GM21717 (cell line): ENCODE data around the gene NUTF2.

Experiments used
- ATAC-seq: cut with Tn5 transposase; IDR thresholded peaks from one replicate; pipeline ENCODE4 v1.9.1; 2021; ENCODE audit warnings: mild to moderate bottlenecking, moderate library complexity; ENCODE audit not compliant: unreplicated experiment

NUTF2 gene

DNA sequence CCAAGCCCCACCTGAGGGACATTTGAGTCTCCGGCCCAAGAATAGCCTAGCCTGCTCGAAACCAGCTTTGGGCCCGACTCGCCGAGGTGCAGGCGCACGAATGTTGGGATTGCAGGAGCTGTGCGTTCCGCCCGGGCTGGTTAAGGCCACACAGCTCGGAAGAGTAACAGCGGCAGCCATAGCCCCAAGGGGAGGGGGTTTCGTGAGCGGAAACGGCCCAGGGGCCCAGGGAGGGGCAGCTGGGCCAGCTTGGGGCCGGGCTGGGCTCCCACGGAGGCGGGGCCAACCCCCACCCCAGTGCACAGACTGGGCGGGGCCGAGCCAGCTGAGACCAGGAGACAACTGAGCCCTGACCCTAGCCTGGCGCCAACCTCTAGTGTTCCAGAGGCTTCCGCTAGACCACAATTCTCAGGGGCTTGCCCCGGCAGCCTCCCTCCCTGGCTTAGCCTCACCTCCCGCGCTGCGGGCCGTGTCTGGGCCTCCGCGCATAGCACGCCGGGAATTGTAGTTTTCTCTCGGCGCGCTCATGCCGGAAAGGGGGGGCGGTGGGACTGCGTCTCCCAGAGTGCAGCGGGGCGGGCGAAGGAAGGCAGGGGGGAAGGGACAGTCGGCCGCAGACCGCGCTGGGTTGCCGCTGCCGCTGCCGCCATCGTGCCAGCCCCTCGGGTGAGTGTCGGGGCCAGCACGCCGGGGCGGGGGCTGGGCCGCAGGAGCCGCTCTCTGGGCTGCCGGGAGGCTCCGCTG, at the start of gene NUTF2:
Gene NUTF2, plus strand, starts transcription at position 614 of the 744 bp plus-strand sequence. CDS start 18,198 bp downstream, outside the sequence.
- peak; percentile 54 for ATAC-seq

DNA sequence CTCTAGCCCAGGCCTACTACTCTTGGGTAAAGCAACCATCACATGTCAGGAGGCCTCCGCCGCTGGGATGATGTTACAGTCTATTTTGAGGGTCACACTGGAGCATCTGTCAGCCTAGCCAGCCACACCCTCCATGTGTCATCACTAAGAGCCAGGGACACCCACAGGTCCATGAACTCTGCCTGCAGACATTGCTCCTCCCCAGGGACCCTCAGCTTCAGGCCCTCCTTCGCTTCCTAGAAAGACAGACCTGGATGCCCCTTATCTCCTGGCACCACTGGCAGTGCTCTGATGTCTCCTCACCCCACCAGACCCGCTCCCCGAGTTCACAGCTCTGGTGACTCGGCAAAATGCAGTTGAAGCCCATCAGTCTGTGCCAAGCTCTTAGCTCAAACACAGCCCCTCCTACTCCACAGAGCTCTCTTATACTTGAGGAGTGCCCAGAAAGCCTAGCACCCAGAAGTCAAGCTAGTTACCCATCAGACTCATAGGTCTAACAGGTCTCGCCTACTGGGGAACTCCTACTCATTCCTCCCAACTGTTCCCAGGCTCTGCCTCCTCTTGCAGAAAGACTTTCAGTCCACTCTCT, 46.3 kb upstream of the NUTF2 start:
- ATAC-seq, result no peak

DNA sequence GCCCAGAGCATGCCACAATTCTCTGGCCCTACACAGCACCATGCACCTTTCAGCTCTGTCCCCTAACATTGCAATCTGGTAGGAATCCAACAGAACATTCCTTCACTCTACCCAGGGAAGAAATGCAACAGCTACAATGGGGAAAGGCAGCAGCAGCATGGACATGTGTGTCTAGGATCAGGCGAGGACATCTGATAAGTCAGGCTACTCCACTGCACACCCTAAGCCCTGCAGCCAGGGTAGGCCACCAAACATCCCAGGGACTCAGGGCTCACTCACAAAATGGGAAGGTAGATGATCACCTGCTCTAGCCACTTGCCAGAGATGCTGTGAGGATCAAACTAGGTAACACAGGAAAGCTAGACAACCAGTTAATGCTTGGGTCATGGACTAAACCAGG, 45.5 kb upstream of the NUTF2 start:
- no peak for ATAC-seq

DNA sequence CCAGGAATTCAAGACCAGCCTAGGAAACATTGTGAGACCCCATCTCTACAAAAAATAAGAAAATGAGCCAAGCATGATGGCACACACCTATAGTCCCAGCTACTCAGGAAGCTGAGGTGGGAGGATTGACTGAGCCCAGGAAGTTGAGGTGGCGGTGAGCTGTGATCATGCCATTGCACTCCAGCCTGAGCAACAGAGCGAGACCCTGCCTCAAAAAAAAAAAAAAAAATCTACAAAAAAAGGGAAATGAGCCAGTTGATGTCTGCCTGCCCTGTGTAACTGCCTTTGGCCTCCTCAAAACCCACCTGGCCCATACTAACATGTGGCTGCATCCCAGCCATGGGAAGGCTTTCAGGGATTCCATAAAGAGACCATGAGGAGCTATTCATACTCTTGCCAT, 44.9 kb upstream of the NUTF2 start:
- ATAC-seq, result no peak

DNA sequence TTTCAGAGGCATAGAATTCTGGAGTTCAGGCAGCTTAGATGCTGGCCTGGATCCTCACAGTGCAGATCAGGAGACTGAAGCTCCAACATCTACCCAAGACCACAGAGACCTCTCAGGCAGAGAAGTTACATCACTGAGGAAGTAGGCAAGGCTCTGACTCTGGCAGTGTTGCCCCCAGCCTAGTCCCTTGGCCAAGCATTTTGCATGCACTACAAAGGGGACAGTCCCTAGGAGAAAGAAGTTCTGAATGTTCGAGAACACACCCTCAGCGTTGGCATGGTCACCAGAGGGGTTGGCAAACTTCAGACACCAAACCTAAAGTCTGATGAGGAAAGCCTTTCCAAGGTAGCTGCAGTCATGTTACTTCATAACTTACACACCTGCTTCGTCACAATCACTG, 42.8 kb upstream of the NUTF2 start:
- no peak for ATAC-seq

DNA sequence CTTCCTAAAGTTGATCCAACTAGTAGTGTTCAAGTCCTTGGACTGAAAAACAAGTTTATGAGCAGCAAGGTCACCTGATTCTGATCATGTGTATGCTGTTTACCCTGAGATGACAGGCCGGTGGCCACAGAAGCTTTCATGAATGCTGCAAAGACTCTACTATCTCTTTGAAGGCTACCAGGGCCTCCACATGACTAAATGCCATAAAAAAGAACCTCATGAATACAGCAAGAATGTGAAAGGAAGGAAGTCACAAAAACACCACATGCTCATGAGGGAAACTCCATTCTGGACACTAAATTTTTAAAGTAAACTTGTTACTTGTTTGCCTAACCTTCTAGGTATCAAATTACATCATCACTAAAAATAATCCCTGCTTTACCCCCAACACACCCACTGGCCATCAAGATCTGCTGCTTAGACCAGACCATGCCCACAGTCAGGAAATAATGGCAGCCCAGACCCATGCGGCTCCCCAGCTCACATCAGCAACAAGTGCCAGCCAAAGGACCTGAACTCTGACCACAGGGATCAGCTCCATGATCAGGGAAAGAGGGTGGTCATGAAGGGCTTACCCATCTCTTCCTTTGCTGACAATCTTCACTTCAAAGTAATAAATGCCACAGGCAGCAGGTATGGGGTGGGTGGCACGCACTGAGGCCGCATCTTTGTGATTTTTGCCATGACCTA, 41.7 kb upstream of the NUTF2 start:
- no peak for ATAC-seq

DNA sequence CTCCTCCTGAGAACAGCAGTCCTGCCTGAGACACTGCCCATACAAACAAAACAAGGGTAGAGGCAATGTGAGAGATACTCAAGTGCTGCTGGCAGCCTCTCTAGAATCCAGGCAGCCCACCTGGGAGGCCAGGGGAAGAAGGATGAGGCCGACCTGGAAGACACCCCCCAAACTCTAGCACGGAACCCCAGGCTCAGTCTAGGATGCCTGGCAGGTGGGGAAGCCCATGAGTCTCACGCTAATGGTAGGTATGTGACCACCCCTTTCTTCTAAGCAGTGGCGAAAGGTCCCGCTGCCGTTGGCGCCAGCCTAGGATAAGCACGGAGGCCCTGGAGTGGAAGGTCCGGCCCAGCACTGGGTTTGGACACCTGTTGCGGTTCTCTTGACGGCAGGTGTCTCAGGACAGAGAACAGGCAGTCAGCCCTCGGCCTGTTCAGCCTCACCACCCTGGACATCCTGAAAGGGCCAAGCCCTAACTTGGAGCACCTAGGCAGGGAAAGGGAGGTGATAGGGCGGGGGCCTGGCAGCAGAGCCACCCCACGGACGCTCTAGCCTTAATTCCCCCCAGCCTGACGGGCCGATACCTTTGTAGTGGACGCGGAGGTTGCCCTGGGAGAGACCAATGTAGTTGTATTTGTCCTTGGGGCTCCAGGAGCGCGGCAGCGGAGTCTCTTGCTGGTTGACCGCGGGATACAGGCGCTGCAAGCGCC, 40.9 kb upstream of the NUTF2 start:
- ATAC-seq, result peak; percentile 9

DNA sequence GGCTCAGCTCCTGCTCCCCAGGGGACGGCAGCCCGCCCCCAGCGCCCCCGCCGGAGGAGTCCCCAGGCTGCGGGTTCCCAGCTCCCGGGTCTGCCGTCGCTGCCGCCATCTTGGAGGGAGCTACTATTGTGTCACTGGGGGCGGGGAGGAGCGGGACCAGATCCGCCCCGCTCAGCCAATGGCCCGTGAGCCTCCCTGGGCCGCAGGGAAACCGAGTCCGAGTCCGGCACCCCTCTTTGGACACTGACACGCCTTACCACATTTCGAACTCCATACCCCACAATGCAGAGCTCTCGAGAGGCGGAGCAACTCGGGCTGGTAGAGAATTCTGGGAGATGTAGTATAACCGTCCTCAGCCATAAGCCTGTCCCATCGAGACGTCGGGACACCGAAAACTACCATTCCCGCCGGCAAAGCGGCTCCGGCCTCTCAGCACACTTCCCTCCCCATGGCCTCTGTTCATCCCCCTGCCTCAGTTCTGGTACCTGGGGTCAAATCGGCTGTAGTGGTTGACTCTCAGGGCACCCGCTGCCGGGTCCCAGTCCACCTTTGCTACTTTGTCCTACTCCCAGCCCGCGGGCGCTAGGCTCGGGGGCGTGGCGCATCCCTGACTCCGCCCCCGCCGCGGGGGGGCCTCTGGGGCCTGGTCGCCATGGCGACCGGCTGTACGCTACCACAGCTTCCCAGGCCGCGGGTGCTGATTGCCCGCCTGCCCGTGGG, 40.1 kb upstream of the NUTF2 start, which contains the start of the genes RANBP10 and TSNAXIP1:
Gene RANBP10, minus strand, starts transcription at position 133 of the 720 bp plus-strand sequence. Its CDS starts 24 bp downstream, at position 109.
Gene TSNAXIP1, plus strand, starts transcription at position 462 of the 720 bp plus-strand sequence. CDS start 261 bp downstream, outside the sequence.
- ATAC-seq, result peak; percentile 86

DNA sequence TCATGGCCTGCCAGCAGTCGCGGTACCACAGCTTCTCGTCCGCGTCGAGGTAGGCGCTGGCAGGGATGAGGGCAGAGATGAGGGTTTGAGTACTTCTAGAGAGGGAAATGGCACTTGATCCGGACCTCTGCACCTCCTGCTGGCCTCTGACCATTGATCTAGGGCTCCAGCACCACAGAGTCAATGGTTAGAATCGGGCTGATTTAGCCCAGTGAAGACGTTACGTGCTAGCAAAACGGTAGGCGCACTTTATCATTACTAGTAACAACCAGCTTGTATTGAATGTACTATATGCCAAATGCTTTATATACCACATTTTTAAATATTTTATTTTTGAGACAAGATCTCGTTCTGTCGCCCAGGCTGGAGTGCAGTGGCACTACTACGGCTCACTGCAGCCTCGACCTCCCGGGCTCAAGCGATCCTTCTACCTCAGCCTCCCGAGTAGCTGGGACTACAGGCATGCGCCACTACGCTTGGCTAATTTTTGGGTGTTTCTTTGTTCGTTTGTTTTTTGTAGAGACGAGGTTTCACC, 39.5 kb upstream of the NUTF2 start:
- no peak for ATAC-seq

DNA sequence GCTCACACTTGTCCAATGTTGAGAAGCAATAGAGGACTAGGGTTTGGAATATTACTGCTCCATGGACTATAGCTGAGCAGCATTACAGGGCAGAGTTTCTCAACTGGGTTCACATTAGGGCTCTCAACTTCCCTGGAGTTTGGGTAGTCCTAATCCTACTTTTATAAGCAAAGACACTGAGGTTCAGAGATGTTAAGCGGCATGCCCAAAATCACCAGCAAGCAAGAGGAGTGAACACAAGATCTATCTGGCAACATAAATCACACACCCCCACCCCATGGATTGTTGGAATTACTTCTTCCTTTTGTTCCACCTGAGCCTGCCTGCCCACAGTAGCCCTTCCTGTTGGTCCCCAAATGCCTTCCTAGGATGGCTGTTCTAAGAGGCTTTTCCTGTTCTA, 34.8 kb upstream of the NUTF2 start:
- no peak for ATAC-seq

DNA sequence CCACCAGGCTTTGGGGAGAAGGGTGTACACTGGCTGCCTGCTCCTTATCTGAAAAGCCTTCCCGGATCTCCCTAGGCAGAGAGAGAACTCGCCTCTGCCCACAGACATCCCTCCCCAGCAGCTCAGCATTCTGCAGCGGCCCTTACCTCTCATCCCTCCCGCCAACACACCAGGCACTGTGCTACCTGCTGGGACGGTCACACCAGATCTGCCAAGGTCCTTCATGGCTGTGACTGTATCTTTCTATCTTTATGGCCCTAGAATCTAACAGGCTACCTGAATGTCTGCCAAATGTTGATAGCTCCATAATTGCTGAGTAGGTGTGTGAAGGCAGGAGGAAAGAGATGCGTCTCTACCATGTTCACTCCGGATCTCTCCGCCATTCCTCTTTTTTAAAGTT, 32.2 kb upstream of the NUTF2 start:
- no peak for ATAC-seq

DNA sequence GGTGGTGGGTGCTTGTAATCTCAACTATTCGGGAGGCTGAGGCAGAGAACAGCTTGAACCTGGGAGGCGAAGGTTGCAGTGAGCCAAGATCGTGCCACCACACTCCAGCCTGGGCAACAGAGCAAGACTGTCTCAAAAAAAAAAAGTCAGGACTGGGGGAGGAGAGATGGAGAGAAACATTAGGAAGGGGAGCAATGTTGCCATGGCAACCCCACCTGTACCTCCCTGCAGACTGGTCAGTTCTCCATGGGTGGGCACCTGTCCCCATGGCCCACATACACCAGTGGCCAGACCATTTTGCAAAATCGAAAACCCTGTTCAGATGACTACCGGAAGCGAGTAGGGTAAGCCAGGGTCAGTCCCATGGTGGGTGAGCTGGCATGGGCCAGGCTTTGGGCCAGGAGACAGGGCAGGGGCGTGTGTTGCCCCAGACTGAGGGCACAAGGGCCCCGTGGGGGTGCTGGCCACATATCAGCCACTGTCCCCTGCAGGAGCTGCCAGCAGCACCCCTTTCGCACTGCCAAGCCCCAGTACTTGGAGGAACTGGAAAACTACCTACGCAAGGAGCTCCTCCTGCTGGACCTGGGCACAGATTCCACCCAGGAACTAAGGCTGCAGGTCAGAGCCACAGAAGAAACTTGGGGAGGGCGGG, 26.0 kb upstream of the NUTF2 start:
- ATAC-seq, result no peak

DNA sequence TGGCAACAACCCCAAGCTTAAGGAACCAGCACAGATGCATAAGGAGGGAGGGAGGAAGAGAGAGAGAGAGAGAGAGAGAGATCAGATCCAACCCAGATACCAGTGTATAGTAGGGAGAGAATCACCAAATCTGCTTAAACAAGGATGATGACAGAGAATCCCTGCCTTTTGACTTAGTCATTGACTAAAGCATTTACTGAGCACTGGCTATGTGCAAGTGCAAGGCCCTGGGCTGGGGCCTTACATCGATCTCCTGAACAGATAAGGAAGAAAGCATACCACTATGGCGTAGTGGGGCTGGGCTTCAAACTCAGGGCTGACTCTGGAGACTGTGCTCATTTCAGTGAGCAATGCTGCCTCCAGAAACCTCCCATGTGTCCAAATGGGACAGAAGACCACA, 24.2 kb upstream of the NUTF2 start:
- ATAC-seq, result no peak

DNA sequence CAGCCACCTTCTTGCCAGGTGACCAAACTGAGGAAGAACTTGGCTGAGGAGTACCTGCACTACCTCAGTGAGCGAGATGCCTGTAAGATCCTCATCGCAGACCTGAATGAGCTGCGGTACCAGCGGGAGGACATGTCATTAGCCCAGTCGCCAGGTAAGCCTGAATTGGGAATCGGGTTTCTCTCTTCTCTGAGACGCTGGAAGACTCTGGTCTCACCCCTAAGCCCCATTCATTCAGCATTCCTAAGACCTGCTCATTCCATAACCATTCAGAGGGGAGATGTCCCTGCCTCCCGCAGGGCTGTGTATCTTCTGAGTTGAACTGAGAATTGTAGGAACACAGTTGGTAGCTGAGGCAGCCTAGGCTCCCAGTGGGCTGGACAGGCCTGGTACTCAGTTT, 21.6 kb upstream of the NUTF2 start:
- ATAC-seq, result no peak

DNA sequence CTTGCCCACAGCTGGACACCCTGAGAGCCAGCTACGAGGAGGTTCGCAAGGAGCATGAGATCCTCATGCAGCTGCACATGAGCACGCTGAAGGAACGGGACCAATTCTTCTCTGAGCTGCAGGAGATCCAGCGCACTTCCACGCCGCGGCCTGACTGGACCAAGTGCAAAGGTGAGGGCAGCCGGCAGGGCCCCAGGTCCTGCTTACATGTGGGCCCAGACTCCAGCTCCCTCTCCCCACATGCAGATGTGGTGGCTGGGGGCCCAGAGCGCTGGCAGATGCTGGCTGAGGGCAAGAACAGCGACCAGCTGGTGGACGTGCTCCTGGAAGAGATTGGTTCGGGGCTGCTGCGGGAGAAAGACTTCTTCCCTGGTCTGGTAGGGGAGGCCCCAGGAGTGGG, 20.8 kb upstream of the NUTF2 start:
- no peak for ATAC-seq

DNA sequence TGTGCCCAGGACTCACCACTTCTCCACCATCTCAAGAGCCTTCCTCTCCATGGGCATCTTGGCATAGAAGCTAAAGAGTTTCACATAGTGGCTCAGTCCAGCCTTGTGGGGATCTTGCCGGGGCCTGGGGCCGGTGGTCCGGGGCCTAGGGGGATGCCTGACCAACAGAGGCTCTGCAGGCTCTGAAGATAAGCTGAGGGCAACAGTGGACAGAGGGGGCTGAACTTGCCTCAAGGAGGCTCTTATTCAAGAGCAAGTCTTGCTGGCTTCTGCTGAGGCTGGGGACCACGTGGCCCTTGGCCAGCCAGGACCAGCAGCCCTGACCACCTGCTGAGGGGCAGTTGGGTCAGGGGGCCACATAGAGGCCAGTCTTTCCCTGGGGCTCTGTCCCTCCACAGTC, 18.1 kb upstream of the NUTF2 start:
- no peak for ATAC-seq

DNA sequence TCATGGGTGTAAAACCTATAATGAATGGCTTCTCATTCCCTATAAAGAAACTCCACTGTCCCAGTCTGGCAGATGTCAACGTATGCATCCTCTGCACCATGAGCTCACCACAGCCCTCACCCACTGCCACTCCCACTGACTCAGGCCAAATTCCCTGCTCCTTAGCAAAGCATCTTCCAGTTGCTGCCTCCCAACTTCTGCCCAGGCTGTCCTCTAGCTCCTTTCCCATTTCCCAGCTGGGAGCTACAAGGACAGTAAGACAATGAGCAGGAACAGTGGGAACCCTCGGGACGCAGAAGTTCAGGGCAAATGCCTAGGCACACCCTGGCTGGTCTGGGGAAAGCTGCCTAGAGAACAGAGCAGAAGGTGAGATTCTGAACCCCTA, 13.7 kb upstream of the NUTF2 start:
- no peak for ATAC-seq

DNA sequence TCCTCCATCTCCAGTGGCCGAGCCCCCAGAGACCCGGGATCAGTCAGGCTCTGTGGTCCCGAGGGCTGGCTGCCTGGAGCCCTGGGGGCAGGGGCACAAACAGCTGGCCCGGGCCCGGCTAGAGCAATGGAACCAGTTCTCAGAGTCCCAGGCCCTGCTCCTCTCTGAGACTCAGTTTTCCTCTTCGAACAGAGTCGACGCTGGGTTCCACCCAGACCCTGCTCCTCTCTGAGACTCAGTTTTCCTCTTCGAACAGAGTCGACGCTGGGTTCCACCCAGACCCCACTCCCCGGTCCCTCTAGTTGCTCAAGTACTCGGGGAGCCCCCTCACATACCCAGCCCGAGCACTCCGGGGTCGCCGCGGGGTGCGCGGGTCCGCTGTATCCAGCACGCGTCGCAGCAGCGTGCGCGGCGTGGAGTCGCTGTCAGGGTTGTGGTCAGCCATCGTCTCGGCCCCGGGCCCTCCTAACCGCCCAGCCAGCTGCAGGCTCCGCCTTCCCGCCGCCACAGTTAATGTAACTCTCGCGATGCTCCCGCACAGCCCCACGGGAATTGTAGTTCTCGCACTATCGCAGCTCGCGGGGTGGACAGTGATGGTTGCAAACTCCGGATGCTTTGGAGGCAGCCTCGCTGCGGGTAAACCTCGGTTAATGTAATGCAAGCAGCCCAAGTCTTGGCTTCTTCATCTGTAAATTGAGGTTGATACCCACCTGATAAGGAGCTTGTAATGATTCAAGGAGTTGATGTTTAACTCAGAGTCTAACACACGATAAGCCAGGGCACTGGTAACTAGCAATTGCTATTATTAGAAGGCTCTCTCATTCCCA, 13.1 kb upstream of the NUTF2 start:
- peak; percentile 94 for ATAC-seq

DNA sequence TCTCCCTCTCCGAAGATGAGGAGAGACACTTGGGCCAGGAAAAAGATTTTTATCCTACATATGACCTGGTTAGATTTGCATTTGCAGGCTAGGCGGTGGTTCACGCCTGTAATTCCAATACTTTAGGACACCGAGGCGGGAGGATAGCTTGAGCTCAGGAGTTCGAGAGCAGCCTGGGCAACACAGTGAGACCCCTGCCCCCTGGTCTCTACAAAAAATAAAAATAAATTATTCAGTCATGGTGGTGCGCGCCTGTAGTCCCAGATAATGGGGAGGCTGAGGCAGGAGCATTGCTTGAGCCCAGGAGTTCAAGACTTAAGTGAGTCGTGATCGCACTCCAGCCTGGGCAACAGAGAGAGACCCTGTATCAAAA, 12.5 kb upstream of the NUTF2 start:
- ATAC-seq, result no peak
